Sigmoid colon (tissue), 7 donors: Measurements from ENCODE around the gene COMT. TPM values are rescaled to one million over a fixed set of nuclear protein-coding genes. Genes with fewer than 3 reads are reported as not detected.
A peak's percentile ranks its signal among the peaks of the same experiment; 100 is the strongest.

ENCODE experiments used
- DNase-seq: peaks from one replicate; pipeline ENCODE4 v3.0.0-alpha.2; 2019
- H3K27ac ChIP-seq, 4 donors: fragments of 200-600 bp; sonication (generic); one replicate each; pipeline ENCODE4 v1.5.1; 2016 to 2019; ENCODE audit warnings: mild to moderate bottlenecking in 1 of 4
- H3K27me3 ChIP-seq, 3 donors: fragments of 200-600 bp; sonication (generic); one replicate each; pipeline ENCODE4 v1.5.1; 2019; ENCODE audit warnings: mild to moderate bottlenecking in 1 of 3
- H3K36me3 ChIP-seq, 4 donors: fragments of 200-600 bp; sonication (generic); one replicate each; pipeline ENCODE4 v1.5.1; 2016 to 2019
- H3K4me1 ChIP-seq, 4 donors: fragments of 200-600 bp; sonication (generic); one replicate each; pipeline ENCODE4 v1.5.1; 2017 to 2019
- H3K4me3 ChIP-seq, 4 donors: fragments of 200-600 bp; sonication (generic); one replicate each; pipeline ENCODE4 v1.5.1; 2017 to 2019; ENCODE audit warnings: mild to moderate bottlenecking in 2 of 4, moderate library complexity in 1 of 4
- H3K9me3 ChIP-seq, 4 donors: fragments of 200-600 bp in 3 of 4; sonication (generic) in 3 of 4; one replicate each; pipeline versions ENCODE4 v1.5.1 to v1.6.1; 2013 to 2019
- CTCF ChIP-seq, 4 experiments: fragments of 450-650 bp in 3 of 4; fragments of 200-600 bp in 1 of 4; IDR thresholded peaks; one replicate each; pipeline ENCODE4 v1.5.1; 2016 to 2019; ENCODE audit warnings: antibody characterized with exemption in 4 of 4, mild to moderate bottlenecking in 3 of 4, moderate library complexity in 2 of 4
- EP300 ChIP-seq, 4 donors: sonication (generic); formaldehyde crosslinking; IDR thresholded peaks; one replicate each; pipeline ENCODE4 v1.6.1; 2017; ENCODE audit warnings: antibody characterized with exemption in 4 of 4
- POLR2A ChIP-seq, 2 donors: fragments of 450-650 bp; IDR thresholded peaks; one replicate each; pipeline ENCODE4 v1.6.1; 2016; ENCODE audit warnings: antibody characterized with exemption in 2 of 2, mild to moderate bottlenecking in 2 of 2, moderate library complexity in 2 of 2
- POLR2AphosphoS5 ChIP-seq, 4 donors: sonication (generic); formaldehyde crosslinking; IDR thresholded peaks; one replicate each; pipeline ENCODE4 v1.6.1; 2017; ENCODE audit warnings: antibody characterized with exemption in 4 of 4
- WGBS, 2 donors: extraction: QIAGEN DNeasy Blood & Tissue Kit; methylation state at CpG; one replicate each; pipeline ENCODE4 v1.1.7; 2013; 5-methylcytosine and 5-hydroxymethylcytosine counted together
- intact Hi-C: fragments of 100-400 bp; cut with DNase I; formaldehyde crosslinking; loops from one replicate; pipeline ENCODE4 v1.15.1; 2023
- polyA plus RNA-seq, 3 donors: library from polyadenylated mRNA; stranded (reverse); fragments of 200-250 nt; gene quantifications; one replicate each; pipeline ENCODE4 v1.2.3, GENCODE V29; 2013
- total RNA-seq, 4 donors: library from RNA; depleted of rRNA; stranded (reverse); fragments of >200 nt; gene quantifications; one replicate each; pipeline ENCODE4 v1.1.0, GENCODE V29; 2016
- donor health status: healthy with polysubstance abuse.
- donor health status: Bipolar disorder and iron deficiency.
- donor health status: healthy.

The COMT gene
- total and polyA plus RNA-seq, 7 donors: 62.5 to 162 (median 106) TPM

- 73% methylated on average over 18 of the region's 18 CpGs for WGBS, 2 donors
- H3K27me3 ChIP-seq: no peaks in the 10 kb centered on the region
- no peaks in the 10 kb centered on the region for H3K9me3 ChIP-seq
- H3K36me3 ChIP-seq: no peaks in the 10 kb centered on the region
- intact Hi-C loops: no loop called here
- no peak for DNase-seq
- TF ChIP-seq POLR2AphosphoS5 (IDR thresholded peaks at IDR 0.05) (peak in 2 of 4 donors; percentile 18 to 30), CTCF (IDR thresholded peaks at IDR 0.05) (no peak), EP300 (IDR thresholded peaks at IDR 0.05) (no peak)
- no peak overlapping the region for H3K4me3 ChIP-seq
- H3K27ac ChIP-seq: peak overlapping the region; percentile 65 to 78 (median 69)
- H3K4me1 ChIP-seq: peaks cover 0 to 72% (median 53%) of the 10 kb centered on the region in 4 donors
These were observed 54.2 kb downstream of the COMT start for GRCh38 chr22:19995611-19996339.

DNA sequence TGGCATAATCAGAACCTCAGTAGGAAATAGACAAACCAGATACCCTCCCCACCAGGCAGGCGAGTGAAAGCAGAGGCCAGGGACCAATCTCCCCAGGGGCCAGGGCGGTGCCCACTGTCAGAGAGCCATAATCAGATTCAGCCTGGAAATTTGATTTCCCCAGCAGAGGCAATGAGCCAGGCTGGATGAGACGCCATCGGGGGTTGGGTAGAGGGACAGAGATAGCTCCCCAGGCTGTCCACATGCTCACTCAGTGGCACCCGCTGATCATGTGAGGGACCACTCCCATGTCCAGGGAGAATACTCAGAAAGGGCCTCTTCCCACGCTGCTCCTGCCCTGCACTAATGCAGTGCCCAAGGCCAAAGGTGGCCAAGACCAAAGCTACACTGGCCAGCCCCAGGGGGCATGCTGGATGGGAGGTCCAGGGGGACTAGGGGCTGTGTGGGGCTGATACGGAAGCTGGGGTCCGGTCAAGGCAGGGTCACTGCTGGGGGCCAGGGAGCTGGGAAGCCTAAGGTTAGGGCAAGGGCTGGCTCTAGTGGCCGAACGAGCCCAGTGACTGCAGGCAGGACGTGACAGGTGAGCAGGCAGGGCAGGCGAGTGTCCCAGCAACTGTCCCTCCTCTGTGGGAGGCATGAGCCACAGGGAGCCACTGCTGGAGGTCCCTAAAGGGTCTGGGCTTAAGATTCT, 55.3 kb downstream of the COMT start:
- no peaks in the 10 kb centered on the region for H3K27me3 ChIP-seq
- H3K36me3 ChIP-seq: no peaks in the 10 kb centered on the region
- no peaks in the 10 kb centered on the region for H3K9me3 ChIP-seq
- H3K27ac ChIP-seq: peak overlapping the region in 2 of 4 donors; percentile 72 to 78
- intact Hi-C loops: no loop called here
- 83 to 88% methylated on average over 12 of the region's 12 CpGs for WGBS, 2 donors
- TF ChIP-seq CTCF (IDR thresholded peaks at IDR 0.05): no peak
- no peak for TF ChIP-seq POLR2A (IDR thresholded peaks at IDR 0.05)
- no peak for TF ChIP-seq EP300 (IDR thresholded peaks at IDR 0.05)
- DNase-seq: no peak
- peaks cover 0 to 61% (median 44%) of the 10 kb centered on the region in 4 donors for H3K4me1 ChIP-seq
- H3K4me3 ChIP-seq: no peak overlapping the region

- intact Hi-C loops: no loop called here
- Histone ChIP-seq H3K36me3 (no peaks in the 10 kb centered on the region), H3K4me1 (peaks cover 0 to 53% (median 42%) of the 10 kb centered on the region in 4 donors), H3K27ac (no peak overlapping the region), H3K4me3 (no peak overlapping the region), H3K27me3 (no peaks in the 10 kb centered on the region), H3K9me3 (no peaks in the 10 kb centered on the region)
- 89% methylated on average over 19 of the region's 19 CpGs for WGBS, 2 donors
- no peak for DNase-seq
- TF ChIP-seq POLR2A (IDR thresholded peaks at IDR 0.05): no peak
- no peak for TF ChIP-seq POLR2AphosphoS5 (IDR thresholded peaks at IDR 0.05)
- TF ChIP-seq CTCF (IDR thresholded peaks at IDR 0.05): no peak
- TF ChIP-seq EP300 (IDR thresholded peaks at IDR 0.05): no peak
These were observed 56.1 kb downstream of the COMT start for GRCh38 chr22:19997561-19998231.

DNA sequence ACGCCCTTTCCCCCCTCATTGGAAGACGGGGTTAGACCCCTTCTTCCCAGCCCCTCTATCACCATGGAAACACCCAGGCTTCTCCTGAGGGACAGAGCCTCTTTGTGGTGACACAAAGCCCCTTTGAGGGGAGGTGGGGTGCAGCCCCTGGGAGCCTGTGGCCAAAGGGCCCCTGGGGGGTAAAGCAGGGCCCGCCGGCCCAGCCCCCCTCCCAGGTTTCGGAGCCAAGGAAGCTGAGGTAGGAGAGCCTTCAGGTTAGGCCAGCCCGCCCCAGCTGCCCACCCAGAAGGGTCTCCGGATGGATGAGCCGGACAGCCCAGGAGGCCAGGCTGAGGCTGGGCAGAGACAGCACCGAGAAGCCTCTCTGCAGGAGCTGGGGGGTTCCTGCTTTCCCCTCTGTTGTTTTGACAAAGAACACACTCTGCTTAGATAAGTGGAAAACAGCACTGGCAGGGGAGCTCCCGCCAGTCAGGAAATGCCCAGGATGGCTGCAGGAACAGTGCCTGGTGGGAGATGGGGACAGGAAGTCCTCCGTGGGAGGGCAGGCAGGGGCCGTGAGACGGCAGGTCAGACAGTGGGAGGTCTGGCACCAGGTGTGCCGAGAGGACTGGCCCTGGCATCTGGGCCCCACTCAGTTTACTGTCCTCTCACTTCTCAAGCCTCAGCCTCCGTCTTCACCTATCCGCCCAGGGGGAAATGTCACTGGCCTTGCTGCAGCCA, 56.8 kb downstream of the COMT start:
- intact Hi-C loops: no loop called here
- TF ChIP-seq EP300 (IDR thresholded peaks at IDR 0.05) (no peak), POLR2A (IDR thresholded peaks at IDR 0.05) (no peak), CTCF (IDR thresholded peaks at IDR 0.05) (no peak), POLR2AphosphoS5 (IDR thresholded peaks at IDR 0.05) (no peak)
- Histone ChIP-seq H3K27me3 (no peaks in the 10 kb centered on the region), H3K27ac (peak overlapping the region in 1 of 4 donors; percentile 11), H3K4me1 (peaks cover 0 to 48% (median 41%) of the 10 kb centered on the region in 4 donors), H3K9me3 (peaks cover 0 to 1% (median 0%) of the 10 kb centered on the region in 4 donors), H3K36me3 (no peaks in the 10 kb centered on the region), H3K4me3 (no peak overlapping the region)
- WGBS, 2 donors: 71 to 87% methylated on average over 16 of the region's 16 CpGs
- no peak for DNase-seq
